Measurements from ENCODE around the gene ZNF473. TPM values are rescaled to one million over a fixed set of nuclear protein-coding genes. Genes with fewer than 3 reads are reported as not detected.

ZNF473 gene
- 9.6 and 10.4 TPM in 2 replicates for total RNA-seq

DNA sequence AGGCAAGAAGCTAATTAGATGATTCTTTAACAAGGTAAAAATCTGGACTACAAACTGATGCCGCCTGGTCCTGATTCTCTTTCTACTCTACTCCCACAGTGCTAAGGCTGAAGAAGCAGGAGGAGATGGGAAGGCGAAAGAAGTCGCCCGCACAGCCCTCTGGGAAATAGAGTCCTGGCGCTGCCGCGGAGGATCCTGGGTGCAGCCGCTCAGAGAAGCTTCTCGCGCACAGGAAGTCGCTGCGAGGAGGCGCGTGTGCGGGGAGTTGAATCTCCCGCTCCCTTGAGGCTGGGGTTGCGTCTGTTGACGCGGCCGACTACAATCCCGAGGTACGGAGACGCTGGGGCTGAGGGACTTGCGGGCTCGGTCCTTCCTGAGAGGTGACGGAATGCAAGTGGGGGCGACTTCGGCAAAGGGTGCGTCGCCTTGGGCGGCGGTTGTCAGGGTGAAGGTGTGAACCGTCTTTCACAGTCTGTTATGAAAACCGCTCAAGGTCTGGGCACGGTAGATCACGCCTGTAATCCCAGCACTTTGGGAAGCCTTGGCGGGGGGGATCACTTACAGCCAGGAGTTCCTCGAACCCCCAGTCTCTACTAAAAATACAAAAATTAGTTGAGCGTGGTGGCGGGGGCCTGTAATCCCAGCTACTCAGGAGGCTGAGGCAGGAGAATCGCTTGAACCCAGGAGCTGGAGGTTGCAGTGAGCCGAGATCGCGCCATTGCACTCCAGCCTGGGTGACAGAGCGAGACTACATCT is at the start of gene ZNF473:
TSS of gene ZNF473 (plus strand) at position 212 of the 756 bp plus-strand sequence. CDS start 5,078 bp downstream, outside the sequence.
- intact Hi-C loops (cut with micrococcal nuclease): loop anchor here (1.0 to 2.0 kb wide), 13 partner anchors 21 to 699 kb away; partner anchors contain the start of genes AKT1S1, ATF5, FUZ and KCNC3

GRCh38 chr19:49976496-49976895 is 49.3 kb upstream of the ZNF473 start:
- intact Hi-C loops (cut with micrococcal nuclease): no loop called here

GRCh38 chr19:49977076-49977475 is 48.7 kb upstream of the ZNF473 start:
- intact Hi-C loops (cut with micrococcal nuclease): no loop called here

DNA sequence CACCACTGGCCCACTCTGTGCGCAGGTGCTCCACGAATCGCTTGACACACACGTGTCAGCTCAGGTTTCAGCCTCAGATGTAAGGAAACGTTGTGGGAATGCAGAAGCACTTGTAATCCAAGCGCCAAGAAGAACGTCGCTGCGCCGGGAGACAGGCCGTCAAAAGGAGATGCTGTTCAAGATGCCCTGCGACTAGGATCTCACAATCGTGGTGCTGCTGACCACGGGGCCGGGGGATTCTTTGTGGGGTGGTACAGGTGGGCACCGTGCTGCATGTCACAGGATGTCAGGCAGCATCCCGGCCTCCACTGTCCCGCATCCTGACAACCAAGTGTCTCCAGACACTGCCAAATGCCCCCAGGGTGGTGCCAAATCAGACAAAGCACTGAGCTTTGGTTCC is 47.9 kb upstream of the ZNF473 start:
- intact Hi-C loops (cut with micrococcal nuclease): no loop called here

DNA sequence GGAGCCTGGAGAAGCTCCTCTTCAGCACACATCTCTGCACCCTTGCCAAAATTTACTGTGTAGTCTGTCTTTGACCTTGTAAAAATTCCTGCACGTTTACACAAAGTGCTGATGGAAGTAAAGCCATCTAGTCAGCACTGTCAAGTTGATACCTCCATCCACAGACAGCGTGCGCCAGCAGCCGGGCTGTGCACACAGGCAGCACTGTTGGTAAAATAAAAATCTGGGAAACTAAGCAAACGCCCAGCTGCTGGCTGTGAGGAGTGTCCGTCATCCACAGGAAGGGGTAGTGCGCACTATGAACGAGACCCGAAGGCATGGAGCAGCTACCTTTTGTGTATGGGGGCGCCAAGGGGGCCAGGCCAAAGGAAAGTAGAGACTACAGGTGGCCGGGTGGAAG is 47.5 kb upstream of the ZNF473 start:
- intact Hi-C loops (cut with micrococcal nuclease): no loop called here

DNA sequence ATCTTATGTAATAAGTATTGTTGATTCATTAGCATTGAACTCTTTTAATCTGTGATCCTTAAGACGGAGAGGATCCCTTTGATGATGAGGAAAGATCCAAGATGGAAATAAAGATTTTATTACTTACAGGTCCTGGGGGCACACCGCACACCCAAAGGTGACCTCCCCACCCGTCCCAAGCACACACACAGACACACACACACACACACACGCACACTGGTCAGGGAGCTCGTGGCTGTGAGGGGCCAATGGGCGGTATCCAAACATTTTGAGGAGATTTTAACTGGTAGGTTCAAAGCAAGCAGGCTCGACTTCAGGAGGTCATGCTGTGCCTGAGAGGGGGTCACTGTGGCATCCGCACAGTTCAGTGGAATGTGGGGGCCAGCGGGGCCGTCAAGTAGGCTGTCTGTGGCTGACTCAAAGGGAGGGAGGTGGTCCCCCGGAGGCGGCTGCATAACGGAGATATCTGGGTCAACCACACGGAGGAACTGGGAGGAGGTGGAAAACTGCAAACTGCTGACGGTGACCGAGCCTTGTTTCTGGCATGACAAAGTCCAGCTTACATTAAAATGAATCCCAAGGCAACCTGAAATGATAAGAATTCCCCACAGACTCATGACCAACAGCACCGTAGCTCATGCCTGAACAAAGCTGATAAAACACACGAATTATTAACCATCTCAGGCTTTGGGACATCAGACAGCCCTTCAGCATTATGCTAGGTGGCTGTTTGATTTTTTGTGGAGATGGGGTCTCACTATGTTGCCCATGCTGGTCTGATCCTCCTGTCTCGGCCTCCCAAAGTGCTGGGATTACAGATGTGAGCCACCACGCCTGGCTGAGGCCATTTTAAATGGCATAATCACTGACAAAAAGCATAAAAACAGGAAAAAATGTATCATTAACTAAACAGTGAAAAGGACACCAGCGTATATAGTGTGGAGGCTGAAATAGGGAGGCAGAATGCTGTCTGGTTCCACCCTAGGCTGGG is 43.9 kb upstream of the ZNF473 start:
- intact Hi-C loops (cut with micrococcal nuclease): loop anchor here (10.0 kb wide), 2 partner anchors 167 to 287 kb away; partner anchors contain the start of genes CPT1C, FUZ and MED25

- intact Hi-C loops (cut with micrococcal nuclease): loop anchor here (1.0 to 10.0 kb wide), 3 partner anchors 46 to 289 kb away; partner anchors contain the start of genes CPT1C, FUZ and MED25
Observed at GRCh38 chr19:49983645-49984229, 42.1 kb upstream of the ZNF473 start.

DNA sequence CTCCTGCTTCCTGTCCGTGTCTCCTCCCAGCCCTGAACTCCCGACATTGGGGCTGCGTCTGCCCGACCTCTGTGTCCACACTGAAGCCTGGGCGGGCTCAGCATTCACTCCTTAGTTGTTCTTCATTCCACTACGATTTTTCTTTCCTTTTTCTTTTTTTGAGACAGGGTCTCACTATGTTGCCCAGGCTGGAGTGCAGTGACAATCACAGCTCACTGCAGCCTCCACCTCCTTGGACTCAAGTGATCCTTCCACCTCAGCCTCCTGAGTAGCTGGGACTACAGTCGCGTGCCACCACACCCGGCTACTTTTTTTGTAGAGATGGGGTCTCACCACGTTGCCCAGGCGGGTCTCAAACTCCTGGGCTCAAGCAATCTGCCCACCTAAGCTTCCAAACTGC is 41.3 kb upstream of the ZNF473 start:
- intact Hi-C loops (cut with micrococcal nuclease): loop anchor here (10.0 kb wide), 2 partner anchors 170 to 290 kb away; partner anchors contain the start of genes CPT1C, FUZ and MED25

- intact Hi-C loops (cut with micrococcal nuclease): loop anchor here (10.0 kb wide), 2 partner anchors 171 to 291 kb away; partner anchors contain the start of genes CPT1C, FUZ and MED25
Observed at GRCh38 chr19:49985871-49986270, 39.9 kb upstream of the ZNF473 start.

GRCh38 chr19:49986354-49986753 is 39.5 kb upstream of the ZNF473 start:
- intact Hi-C loops (cut with micrococcal nuclease): loop anchor here (10.0 kb wide), 2 partner anchors 172 to 292 kb away; partner anchors contain the start of genes CPT1C, FUZ and MED25

DNA sequence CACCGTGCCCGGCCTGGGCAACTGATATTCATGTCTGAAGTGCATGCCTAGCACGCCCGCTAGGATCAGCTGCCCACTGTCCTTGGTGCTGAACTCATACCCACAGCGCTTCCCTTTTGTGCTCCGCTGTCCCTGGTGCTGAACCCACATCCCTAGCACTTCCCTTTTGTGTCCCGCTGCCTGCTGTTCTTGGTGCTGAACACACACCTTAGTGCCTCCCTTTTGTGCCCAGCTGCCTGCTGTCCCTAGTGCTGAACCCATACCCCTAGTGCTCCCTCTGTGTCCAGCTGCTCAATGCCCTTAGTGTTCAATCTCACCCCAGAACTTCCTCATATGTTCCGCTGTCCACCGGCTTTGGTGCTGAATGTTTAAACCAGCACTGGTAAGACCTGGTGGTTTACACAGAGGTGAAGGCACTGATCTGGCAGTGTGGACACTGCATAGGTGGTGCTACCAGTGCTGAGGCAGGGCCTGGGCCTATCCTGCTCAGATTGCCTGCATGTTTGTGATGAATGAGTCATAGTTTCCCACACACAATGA is 38.6 kb upstream of the ZNF473 start:
- intact Hi-C loops (cut with micrococcal nuclease): loop anchor here (1.0 to 10.0 kb wide), 5 partner anchors 38 to 292 kb away; partner anchors contain the start of genes CPT1C, FUZ, MED25 and VRK3

DNA sequence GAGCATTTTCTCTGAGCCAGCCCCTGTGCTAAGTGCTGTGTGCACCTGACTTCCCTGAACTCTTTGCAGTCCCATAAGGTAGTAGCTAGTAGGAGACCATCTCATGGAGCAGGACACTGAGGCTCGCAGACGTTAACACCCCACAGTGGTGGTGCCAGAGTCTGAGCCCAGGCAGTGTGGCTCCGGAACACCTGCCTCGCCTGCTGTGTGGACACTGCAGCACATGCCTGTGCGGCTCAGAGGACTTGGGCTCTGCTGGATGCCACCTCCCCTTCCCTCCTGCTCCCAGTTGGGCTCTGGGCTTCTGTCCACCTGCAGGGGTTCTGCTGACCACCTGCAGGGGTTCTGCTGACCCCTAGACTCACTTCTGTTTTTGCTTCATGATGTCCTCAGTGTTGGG is 37.8 kb upstream of the ZNF473 start:
- intact Hi-C loops (cut with micrococcal nuclease): loop anchor here (10.0 kb wide), 2 partner anchors 173 to 293 kb away; partner anchors contain the start of genes CPT1C, FUZ and MED25

GRCh38 chr19:49988433-49988832 is 37.4 kb upstream of the ZNF473 start:
- intact Hi-C loops (cut with micrococcal nuclease): loop anchor here (10.0 kb wide), 2 partner anchors 174 to 294 kb away; partner anchors contain the start of genes CPT1C, FUZ and MED25

GRCh38 chr19:49997709-49998108 is 28.1 kb upstream of the ZNF473 start:
- intact Hi-C loops (cut with micrococcal nuclease): no loop called here

DNA sequence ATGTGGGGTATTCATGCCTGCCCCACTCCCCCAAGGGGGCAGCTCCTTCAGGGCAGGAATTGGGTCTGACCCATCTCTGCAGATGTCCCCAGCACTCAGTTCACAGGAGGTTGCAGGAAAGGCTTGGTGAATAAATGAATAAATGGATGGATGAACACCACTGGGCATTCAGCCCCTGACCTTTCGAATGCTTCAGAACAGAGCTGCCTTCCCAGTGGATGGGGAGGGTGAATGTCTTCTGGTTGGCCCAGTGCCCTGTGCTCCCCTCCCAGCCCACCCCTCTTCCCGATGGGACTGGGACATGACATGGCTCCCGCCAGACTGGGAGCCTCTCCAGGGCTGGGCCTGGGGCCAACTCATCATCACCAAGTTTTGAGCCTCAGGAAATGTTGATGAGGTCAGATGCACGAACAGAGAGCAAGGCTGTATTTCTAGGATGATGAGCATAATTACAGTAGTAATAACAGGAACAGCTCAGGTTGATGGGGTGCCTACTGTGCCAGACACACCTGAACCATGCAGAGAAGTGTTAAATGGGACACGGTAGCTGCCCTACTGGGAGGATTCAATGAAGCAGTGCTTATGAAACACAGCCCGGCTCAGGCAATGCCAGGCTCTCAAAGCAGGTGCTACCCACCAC is 26.3 kb upstream of the ZNF473 start:
- intact Hi-C loops (cut with micrococcal nuclease): no loop called here

DNA sequence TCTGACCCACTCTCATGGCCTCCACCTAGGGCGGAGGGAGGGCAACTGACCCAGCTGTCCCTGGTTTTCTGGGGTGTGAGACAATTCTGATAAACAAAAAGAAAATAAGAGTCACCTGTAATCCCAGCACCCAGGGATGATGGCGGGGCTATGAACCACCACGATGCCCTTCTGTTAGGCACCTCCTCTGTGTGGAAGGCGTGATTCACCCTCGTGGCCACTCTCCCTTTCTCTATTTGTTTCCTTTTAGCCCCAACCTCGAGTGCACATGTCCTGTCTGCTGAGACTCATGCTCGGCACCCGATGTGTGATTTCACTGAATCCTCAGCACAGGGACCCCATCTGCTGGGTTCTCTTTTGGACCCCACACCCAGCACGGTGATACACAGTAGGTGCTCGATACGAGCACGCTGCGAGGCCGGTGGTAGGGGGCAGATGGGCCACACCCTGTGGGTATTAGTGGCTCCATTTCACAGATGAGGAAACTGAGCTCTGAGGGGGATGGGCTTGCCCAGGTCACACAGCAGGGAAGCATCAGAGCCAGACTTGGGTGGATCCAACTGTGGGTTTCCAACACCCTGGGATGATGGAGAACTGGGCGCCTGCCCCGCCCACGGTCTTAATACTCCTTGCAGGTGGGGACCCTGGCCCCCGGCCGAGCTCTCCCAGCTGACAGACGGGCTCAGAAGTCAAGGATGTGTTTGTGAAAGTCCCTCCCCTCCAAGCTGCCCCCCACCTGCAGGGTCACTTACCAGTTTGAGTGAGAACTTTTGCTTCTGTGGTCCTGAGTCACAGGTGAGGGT is 25.6 kb upstream of the ZNF473 start:
- intact Hi-C loops (cut with micrococcal nuclease): no loop called here

GRCh38 chr19:50000841-50001557 is 24.8 kb upstream of the ZNF473 start:
- intact Hi-C loops (cut with micrococcal nuclease): no loop called here

- intact Hi-C loops (cut with micrococcal nuclease): no loop called here
Observed at GRCh38 chr19:50001775-50002174, 24.0 kb upstream of the ZNF473 start.

All from T-helper 1 cell treated with Interleukin-12 subunit alpha and Interleukin-12 subunit beta and Interleukin-4 antibody, amounts not matched to agents 30 ng/mL and 1 ng/mL, for 36 hours (primary cell).